Motor neuron (in vitro differentiated cells): Measurements from ENCODE around the gene SS18L1. TPM values are rescaled to one million over a fixed set of nuclear protein-coding genes. Genes with fewer than 3 reads are reported as not detected.
A peak's percentile ranks its signal among the peaks of the same experiment; 100 is the strongest.

Experiments used
- ATAC-seq, 8 experiments: fragments of 200-7000 bp; cut with Tn5 transposase; replicated peaks in 6 of 8; 2 replicates each; pipeline ENCODE4 v1.8.0; 2021; ENCODE audit warnings: mild to moderate bottlenecking in 8 of 8, moderate library complexity in 8 of 8
- H3K27ac ChIP-seq, 2 donors: fragments of 250-450 bp; sonication (Bioruptor Pico); 2 replicates each; pipeline ENCODE4 v1.9.0; 2021; ENCODE audit warnings: antibody characterized with exemption in 2 of 2, mild to moderate bottlenecking in 2 of 2, moderate library complexity in 1 of 2
- H3K4me1 ChIP-seq, 2 donors: fragments of 250-450 bp; sonication (Bioruptor Pico); replicated peaks in 1 of 2; 2 replicates each; pipeline ENCODE4 v1.6.1; 2021; ENCODE audit warnings: antibody characterized with exemption in 2 of 2, mild to moderate bottlenecking in 2 of 2, moderate library complexity in 1 of 2
- H3K4me3 ChIP-seq, 5 donors: fragments of 250-450 bp; sonication (Bioruptor Pico); 2 replicates each; pipeline ENCODE4 v1.9.0; 2021; ENCODE audit warnings: antibody characterized with exemption in 5 of 5, mild to moderate bottlenecking in 5 of 5, moderate library complexity in 4 of 5
- WGBS, 10 experiments: fragments of 450-650 bp; shearing (Covaris generic); methylation state at CpG; one replicate each; pipeline ENCODE4 v1.0.0; 2022; 5-methylcytosine and 5-hydroxymethylcytosine counted together
- in situ Hi-C, 9 experiments: fragments of 400-800 bp; cut with MboI; loops; one replicate each; pipeline ENCODE4 v1.15.0; 2021; ENCODE audit warnings: low sequenced_read_pairs in 9 of 9, low pct_unique_long_range_greater_than_20kb in 2 of 9; ENCODE audit not compliant: unreplicated experiment in 9 of 9
- total RNA-seq, 8 experiments: library from RNA; unstranded; fragments of 300-600 nt; gene quantifications; 2 replicates each; pipeline versions ENCODE4 v1.2.3 to v1.2.4, GENCODE V29; 2022

Gene SS18L1
- total RNA-seq, 8 experiments from 2014 or later, result 9.5 to 32.0 (median 29.5) TPM

DNA sequence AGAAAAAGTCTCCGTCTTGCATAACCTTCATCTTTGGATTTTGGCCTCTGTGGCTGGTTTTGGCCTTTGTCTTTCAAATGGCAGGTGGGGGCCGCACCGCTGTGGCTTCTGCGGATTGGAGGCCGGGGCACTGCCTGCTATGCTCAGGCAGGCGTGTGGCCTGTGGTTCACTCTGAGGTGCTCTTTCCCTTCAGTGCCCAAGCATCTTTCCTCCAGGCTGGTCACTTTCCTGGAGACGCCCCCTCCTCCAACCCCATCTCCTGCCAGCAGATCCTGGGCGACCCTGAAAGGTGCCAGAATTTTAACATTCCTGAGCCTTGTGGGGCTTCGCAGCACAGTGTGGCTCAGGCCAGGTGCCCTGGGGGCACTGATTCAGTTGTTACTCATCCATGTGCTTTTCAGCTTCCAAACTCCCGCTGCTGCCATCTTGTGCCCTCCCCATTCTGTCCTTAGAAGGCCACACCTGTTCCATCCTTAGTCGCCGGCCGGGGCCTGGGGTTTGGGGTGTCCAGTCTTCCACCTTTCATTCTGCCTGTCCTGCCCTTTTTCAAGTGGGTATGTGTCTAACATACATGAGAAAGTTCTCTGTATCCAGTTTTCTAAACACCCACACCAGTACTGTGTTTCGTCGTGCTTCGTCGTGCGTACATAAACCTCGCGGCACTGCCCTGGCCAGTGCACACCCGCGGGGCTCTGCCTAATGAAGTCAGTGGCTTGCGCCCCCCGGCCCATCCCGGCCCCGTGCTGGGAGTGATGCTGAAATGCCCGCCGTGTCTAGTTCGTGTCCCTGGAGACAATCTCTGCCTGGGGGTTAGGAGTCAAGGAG, 12.1 kb downstream of the SS18L1 start:
- in situ Hi-C loops, result no loop called here
- ATAC-seq, result no peak
- WGBS, 10 experiments, result 80 to 91% (median 89%) methylated on average over 2 to 9 of the region's 29 CpGs; no CpG with 5 or more reads in 5 of the 10 experiments
- Histone ChIP-seq H3K27ac (no peak overlapping the region), H3K4me1 (peaks cover 11 to 17% of the 10 kb centered on the region in 2 donors), H3K4me3 (no peak overlapping the region)

DNA sequence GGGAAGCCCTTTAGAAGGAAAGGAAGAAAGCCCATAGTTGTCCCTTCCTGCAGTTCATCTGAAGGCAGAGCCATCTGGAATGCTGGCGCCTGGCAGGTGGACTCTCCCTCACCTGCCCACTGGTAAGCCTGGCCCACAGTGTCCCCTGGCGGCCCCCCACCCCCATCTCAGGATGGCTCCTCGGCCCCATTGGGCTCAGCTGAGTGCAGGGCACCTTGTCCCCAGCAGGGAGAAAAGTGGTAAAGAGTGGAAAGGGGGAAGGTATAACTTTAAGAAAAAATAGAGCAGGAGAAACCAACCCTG, 12.6 kb downstream of the SS18L1 start:
- 100% methylated on average over 1 of the region's 3 CpGs; no CpG with 5 or more reads in 9 of the 10 experiments for WGBS, 10 experiments
- ATAC-seq, result no peak
- H3K4me3 ChIP-seq, result no peak overlapping the region
- H3K4me1 ChIP-seq, result peaks cover 11 to 17% of the 10 kb centered on the region in 2 donors
- in situ Hi-C loops, result no loop called here
- H3K27ac ChIP-seq, result no peak overlapping the region

DNA sequence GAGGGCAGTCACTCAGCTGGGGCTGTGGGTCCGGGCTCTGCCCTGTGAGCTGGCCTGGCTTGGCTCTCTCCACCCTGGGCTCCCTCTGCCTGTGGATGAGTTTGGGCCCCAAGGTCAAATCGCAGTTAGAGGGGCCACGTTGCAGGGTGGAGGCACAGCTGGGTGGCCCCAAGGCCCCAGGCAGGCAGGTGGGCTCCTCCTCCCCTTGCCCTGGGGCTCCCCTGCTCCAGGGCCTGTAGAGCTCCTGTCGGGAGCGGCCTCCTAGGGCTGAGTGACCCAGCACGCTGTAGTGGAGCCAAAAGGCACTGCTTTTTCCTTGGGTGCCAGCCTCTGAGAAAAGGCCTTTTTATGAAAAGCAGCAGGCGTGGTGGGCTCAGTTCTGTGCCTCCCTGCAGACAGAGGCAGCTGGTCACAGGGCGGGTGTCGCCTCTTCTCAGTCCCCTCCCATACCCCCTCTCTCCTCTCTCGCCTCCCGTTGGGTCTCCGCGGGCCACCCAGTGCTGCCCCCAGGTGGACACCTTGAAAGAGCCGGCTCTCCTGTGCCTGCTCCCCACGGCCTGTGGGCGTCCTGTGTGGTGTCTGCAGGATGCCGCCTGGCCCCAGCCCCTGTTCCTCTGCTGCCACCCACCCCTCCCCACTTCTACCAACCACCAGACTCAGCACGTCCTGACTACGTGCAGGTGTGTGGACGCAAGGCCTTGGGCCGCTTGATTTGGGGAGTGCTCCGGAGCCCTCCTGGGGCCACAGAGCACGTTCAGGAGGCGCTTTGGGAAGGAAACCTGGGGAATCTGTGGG, 13.2 kb downstream of the SS18L1 start:
- Histone ChIP-seq H3K27ac (peak overlapping the region in 1 of 2 donors; percentile 36), H3K4me3 (no peak overlapping the region), H3K4me1 (peaks cover 11 to 17% of the 10 kb centered on the region in 2 donors)
- WGBS, 10 experiments, result 50 to 90% (median 74%) methylated on average over 1 to 10 of the region's 24 CpGs; no CpG with 5 or more reads in 6 of the 10 experiments
- in situ Hi-C loops, result no loop called here
- peak; percentile 79 to 98 (median 84) for ATAC-seq

DNA sequence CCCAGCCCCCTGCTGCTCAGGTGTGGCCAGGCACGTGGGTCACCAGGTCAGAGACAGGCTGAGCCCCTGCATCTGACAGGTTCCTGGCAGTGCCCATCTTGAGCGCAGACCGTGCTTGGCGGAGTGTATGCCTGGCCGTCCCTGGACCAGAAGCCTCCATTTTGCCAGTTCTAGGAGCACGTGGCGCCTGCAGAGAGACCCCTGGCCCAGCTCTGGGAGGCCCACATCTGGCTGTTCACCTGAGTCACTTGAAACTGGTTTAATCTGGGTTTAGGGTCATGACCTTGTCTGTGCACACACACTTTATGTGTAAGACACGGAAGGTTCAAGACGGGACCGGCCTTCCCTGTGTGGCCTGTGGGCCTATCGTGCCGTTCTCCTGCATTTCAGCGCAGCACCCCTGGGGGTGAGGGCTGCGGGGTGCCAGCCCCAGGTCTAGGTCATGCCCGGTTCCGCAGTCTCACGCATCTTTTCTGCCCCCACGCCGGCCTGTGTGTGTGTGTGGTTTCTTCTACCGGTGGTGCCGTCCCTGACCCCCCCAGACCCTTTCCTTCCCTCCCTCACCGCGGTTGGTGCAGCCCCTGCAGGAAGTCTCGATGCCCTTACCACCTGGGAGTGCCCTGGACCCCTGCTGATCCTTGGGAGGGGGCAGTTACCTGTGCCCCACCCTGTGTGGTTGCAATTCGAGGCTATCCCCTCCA, 14.0 kb downstream of the SS18L1 start:
- peaks cover 11 to 17% of the 10 kb centered on the region in 2 donors for H3K4me1 ChIP-seq
- peak in 3 of 8 experiments; percentile 2 to 8 (median 2) for ATAC-seq
- WGBS, 10 experiments, result 80 to 90% (median 82%) methylated on average over 1 to 6 of the region's 25 CpGs; no CpG with 5 or more reads in 7 of the 10 experiments
- no peak overlapping the region for H3K4me3 ChIP-seq
- in situ Hi-C loops, result no loop called here
- peak overlapping the region in 1 of 2 donors; percentile 36 for H3K27ac ChIP-seq

DNA sequence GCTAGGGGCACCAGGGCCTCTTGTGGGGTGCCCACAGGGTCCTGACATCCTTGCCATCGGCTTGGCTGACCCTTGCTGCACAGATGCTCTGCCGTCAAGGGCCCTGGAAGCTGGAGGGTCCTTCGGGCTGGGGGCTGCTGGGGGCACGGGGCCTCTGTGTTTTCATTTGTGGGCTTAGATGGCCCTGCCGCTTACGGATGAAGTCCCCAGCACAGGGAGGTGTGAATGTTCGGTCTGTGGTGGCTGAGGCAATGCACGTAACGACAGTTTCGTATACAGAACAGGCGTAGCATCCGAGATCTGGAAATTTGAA, 14.5 kb downstream of the SS18L1 start:
- ATAC-seq, result no peak
- H3K4me1 ChIP-seq, result peaks cover 11 to 17% of the 10 kb centered on the region in 2 donors
- H3K27ac ChIP-seq, result no peak overlapping the region
- WGBS, 10 experiments, result 92 to 100% (median 96%) methylated on average over 1 to 9 of the region's 12 CpGs; no CpG with 5 or more reads in 6 of the 10 experiments
- no peak overlapping the region for H3K4me3 ChIP-seq
- in situ Hi-C loops, result no loop called here

DNA sequence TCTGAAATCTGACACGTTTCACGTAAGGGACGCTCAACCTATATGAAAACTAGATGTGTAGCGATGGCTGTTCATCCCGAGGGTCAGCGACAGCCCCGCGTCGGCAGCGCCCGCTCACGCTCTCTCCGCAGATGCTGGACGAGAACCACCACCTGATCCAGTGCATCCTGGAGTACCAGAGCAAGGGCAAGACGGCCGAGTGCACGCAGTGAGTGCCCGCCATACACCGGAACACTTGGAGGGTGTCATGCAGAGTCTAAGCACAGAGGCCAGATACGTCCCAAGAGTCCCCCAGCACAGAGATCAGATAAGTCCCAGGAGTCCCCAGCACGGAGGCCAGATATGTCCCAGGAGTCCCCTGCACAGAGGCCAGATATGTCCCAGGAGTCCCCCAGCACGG, 15.0 kb downstream of the SS18L1 start:
- Histone ChIP-seq H3K4me1 (peaks cover 11 to 17% of the 10 kb centered on the region in 2 donors), H3K4me3 (no peak overlapping the region), H3K27ac (no peak overlapping the region)
- WGBS, 10 experiments, result 60 to 96% (median 70%) methylated on average over 1 to 5 of the region's 22 CpGs; no CpG with 5 or more reads in 7 of the 10 experiments
- in situ Hi-C loops, result no loop called here
- ATAC-seq, result no peak

DNA sequence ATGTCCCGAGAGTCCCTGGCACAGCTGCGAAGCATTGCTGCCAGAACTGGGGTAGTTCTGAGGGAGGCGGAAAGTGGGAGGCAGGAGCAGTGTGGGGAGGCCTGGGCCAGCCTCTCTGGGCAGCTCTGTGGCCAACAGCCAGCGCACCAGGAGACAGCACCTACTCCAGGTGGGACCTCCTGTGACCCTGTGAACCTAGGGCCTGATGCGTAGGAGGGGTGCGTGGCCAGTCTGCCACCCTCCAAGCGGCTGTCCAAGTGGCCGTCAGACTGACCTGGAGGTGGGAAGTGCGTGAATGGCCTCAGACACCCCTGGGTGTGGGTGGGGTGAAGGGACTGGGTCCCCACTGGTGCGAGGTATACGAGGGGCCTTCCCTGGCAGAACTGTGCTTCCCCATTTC, 15.5 kb downstream of the SS18L1 start:
- in situ Hi-C loops, result no loop called here
- H3K4me3 ChIP-seq, result no peak overlapping the region
- H3K4me1 ChIP-seq, result peaks cover 11 to 17% of the 10 kb centered on the region in 2 donors
- 100% methylated on average over 1 to 5 of the region's 11 CpGs; no CpG with 5 or more reads in 6 of the 10 experiments for WGBS, 10 experiments
- ATAC-seq, result no peak
- H3K27ac ChIP-seq, result no peak overlapping the region

DNA sequence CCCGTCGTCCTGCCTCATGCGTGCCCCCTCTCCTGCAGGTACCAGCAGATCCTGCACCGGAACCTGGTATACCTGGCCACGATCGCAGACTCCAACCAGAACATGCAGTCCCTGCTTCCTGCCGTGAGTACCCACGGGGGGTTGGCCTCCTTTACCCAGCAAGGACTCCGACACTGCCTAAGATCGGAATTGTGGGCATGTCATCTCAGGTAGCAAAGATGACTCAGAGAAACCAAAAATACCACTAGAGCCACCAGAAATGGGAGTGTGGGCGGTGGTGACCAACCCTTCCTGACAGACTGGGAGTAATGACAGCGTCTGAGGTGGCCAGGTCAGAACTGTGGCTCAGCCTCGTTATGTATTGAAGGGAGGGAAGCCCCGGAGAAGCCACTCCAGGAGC, 16.3 kb downstream of the SS18L1 start:
- peak in 3 of 8 experiments; percentile 44 to 67 (median 59) for ATAC-seq
- Histone ChIP-seq H3K4me1 (peaks cover 11 to 17% of the 10 kb centered on the region in 2 donors), H3K27ac (no peak overlapping the region), H3K4me3 (no peak overlapping the region)
- WGBS, 10 experiments, result 84 to 100% (median 92%) methylated on average over 2 to 6 of the region's 14 CpGs; no CpG with 5 or more reads in 4 of the 10 experiments
- in situ Hi-C loops, result no loop called here

DNA sequence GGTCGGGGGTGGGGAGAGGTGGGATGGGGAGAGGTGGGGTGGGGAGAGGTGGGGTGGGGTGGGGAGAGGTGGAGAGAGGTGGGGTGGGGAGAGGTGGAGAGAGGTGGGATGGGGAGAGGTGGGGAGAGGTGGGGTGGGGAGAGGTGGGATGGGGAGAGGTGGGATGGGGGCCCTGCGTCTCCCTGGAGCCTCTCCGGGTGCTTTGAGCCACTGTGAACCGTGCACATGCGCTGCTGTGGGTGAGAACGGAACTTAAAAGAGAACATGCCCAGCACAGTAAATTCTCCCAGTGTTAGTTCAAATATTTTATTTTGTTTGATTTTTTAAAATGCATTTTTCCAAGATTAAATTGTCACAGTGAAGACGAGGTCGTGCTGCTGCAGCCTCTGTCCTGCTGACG, 16.7 kb downstream of the SS18L1 start:
- peak in 1 of 8 experiments; percentile 11 for ATAC-seq
- H3K4me1 ChIP-seq, result peaks cover 11 to 17% of the 10 kb centered on the region in 2 donors
- no peak overlapping the region for H3K4me3 ChIP-seq
- H3K27ac ChIP-seq, result no peak overlapping the region
- WGBS, 10 experiments, result 60 to 94% (median 93%) methylated on average over 1 to 4 of the region's 9 CpGs; no CpG with 5 or more reads in 5 of the 10 experiments
- in situ Hi-C loops, result no loop called here

DNA sequence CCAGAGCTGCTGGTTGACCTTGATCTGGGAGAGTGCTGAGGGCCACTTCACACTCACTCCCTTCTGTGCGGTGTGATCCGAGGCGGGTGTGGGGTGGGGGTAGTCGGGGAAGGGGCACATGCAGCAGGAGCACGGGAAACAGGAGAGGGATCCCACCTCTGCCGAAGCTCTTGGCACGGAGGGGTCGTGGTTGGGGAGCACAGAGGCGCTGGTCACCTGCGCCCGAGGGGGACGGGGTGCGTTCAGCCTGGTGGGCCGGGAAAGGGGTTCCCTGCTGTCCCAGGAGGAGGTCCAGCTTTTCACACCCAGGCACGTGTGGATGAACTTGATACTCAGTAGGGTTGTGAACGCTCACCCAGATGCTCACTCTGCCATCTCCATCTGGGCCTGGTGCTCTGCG, 17.3 kb downstream of the SS18L1 start:
- Histone ChIP-seq H3K27ac (no peak overlapping the region), H3K4me3 (no peak overlapping the region)
- WGBS, 10 experiments, result 89 to 100% (median 100%) methylated on average over 1 to 5 of the region's 17 CpGs; no CpG with 5 or more reads in 7 of the 10 experiments

DNA sequence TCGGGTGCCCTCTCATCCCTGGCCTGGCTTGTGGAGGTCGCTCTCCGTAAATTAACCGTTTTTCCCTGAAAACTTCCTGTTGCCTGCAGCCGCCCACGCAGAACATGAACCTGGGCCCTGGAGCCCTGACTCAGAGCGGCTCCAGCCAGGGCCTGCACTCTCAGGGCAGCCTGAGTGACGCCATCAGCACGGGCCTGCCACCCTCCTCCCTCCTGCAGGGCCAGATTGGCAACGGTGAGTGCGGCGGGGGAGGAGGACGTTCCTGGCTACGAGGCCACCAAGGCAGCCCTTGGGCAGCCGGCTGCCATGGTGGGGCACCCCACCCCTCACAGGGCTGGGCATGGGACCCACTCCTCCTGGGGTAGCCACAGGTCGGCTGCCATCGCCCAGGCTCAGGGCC, 17.8 kb downstream of the SS18L1 start:
- peaks cover 7 to 13% of the 10 kb centered on the region in 2 donors for H3K4me1 ChIP-seq
- in situ Hi-C loops, result no loop called here
- no peak overlapping the region for H3K4me3 ChIP-seq
- H3K27ac ChIP-seq, result no peak overlapping the region
- no peak for ATAC-seq
- WGBS, 10 experiments, result 80 to 100% (median 94%) methylated on average over 1 to 4 of the region's 17 CpGs; no CpG with 5 or more reads in 6 of the 10 experiments

More for the DNA sequence above, 17.3 kb downstream of the SS18L1 start:
- peaks cover 11 to 17% of the 10 kb centered on the region in 2 donors for H3K4me1 ChIP-seq
- ATAC-seq, result no peak
- in situ Hi-C loops, result no loop called here

DNA sequence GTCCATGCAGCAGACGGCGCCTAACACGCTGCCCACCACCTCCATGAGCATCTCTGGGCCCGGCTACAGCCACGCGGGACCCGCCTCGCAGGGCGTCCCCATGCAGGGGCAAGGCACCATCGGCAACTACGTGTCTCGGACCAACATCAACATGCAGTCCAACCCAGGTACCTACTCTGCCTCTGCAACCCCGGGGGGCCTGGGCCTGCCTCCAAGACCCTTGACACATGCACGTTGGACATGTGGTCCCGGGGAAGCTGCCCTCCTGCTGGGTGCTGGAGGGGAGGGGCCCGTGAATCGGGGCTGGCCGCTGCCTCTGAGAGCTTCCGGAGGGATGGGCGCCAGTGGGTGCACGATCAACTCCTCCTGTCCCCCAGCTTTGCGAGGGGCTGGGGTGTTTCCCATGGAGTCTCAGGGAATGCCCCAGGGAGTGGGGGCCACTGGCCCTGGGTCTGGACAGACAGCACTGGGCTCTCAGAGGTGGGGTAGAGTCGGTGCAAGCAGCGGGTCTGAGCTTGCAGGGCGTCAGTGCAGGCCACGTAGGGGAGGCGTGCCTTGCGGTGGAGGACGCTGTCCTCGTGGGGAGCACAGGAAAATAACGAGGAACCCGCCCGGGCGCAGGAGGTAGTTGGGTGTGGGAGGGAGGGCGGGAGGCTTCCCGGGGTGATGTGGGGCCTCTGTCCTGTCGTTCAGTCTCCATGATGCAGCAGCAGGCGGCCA, 19.4 kb downstream of the SS18L1 start:
- 93 to 100% (median 97%) methylated on average over 1 to 11 of the region's 38 CpGs; no CpG with 5 or more reads in 6 of the 10 experiments for WGBS, 10 experiments
- Histone ChIP-seq H3K27ac (no peak overlapping the region), H3K4me3 (no peak overlapping the region), H3K4me1 (no peaks in the 10 kb centered on the region)
- ATAC-seq, result no peak
- in situ Hi-C loops, result no loop called here
